PC-9 (cell line): ENCODE data around the gene ZNHIT1.

ENCODE experiments used
- EZH2 ChIP-seq: fragments of 200-600 bp; sonication (generic); IDR thresholded peaks from 2 replicates; pipeline ENCODE4 v1.8.0; 2017; ENCODE audit warnings: antibody characterized with exemption, low read depth
- TF ChIP-seq, protein P1 (sequence below): fragments of 200-600 bp; sonication (generic); conservative IDR thresholded peaks from 2 replicates; pipeline ENCODE4 v1.6.1; 2017; ENCODE audit warnings: mixed run types, antibody characterized with exemption, mild to moderate bottlenecking, moderate library complexity

GRCh38 chr7:101174322-101174854, 43.6 kb upstream of the ZNHIT1 start:
- TF ChIP-seq, protein P1, sequence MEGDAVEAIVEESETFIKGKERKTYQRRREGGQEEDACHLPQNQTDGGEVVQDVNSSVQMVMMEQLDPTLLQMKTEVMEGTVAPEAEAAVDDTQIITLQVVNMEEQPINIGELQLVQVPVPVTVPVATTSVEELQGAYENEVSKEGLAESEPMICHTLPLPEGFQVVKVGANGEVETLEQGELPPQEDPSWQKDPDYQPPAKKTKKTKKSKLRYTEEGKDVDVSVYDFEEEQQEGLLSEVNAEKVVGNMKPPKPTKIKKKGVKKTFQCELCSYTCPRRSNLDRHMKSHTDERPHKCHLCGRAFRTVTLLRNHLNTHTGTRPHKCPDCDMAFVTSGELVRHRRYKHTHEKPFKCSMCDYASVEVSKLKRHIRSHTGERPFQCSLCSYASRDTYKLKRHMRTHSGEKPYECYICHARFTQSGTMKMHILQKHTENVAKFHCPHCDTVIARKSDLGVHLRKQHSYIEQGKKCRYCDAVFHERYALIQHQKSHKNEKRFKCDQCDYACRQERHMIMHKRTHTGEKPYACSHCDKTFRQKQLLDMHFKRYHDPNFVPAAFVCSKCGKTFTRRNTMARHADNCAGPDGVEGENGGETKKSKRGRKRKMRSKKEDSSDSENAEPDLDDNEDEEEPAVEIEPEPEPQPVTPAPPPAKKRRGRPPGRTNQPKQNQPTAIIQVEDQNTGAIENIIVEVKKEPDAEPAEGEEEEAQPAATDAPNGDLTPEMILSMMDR = no peak
- no peak for TF ChIP-seq EZH2
